ENCODE measurements around the gene BRINP2. TPM values are rescaled to one million over a fixed set of nuclear protein-coding genes. Genes with fewer than 3 reads are reported as not detected.

BRINP2 gene
- total RNA-seq, 1 experiment from 2014 or later: not detected

- intact Hi-C loops (cut with micrococcal nuclease): no loop called here
- ChIA-PET CTCF (interaction anchor here (0.6 to 1.3 kb wide), 6 partner anchors 9 to 478 kb away, joined by 3 to 4 read pairs (median 4); no protein-coding TSS in a partner anchor), POLR2A (no interaction called here)
- H3K27me3 Mint-ChIP-seq (ENCODE audit: insufficient read depth, unreplicated experiment): no peaks in the 10 kb centered on the region
- TF ChIP-seq, protein P1, sequence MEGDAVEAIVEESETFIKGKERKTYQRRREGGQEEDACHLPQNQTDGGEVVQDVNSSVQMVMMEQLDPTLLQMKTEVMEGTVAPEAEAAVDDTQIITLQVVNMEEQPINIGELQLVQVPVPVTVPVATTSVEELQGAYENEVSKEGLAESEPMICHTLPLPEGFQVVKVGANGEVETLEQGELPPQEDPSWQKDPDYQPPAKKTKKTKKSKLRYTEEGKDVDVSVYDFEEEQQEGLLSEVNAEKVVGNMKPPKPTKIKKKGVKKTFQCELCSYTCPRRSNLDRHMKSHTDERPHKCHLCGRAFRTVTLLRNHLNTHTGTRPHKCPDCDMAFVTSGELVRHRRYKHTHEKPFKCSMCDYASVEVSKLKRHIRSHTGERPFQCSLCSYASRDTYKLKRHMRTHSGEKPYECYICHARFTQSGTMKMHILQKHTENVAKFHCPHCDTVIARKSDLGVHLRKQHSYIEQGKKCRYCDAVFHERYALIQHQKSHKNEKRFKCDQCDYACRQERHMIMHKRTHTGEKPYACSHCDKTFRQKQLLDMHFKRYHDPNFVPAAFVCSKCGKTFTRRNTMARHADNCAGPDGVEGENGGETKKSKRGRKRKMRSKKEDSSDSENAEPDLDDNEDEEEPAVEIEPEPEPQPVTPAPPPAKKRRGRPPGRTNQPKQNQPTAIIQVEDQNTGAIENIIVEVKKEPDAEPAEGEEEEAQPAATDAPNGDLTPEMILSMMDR (IDR thresholded peaks at IDR 0.05; ENCODE audit: unreplicated experiment): no peak
- peaks cover 32% of the 10 kb centered on the region for H3K4me1 Mint-ChIP-seq (ENCODE audit: insufficient read depth, unreplicated experiment)
- no peak for DNase-seq (ENCODE audit: unreplicated experiment)
- no peak overlapping the region for H3K27ac Mint-ChIP-seq (ENCODE audit: low read depth, unreplicated experiment)
- no TSS peak for BruUV-seq (replicated peaks)
- H3K9me3 Mint-ChIP-seq (ENCODE audit: unreplicated experiment): no peaks in the 10 kb centered on the region
- no peak overlapping the region for H3K4me3 Mint-ChIP-seq (ENCODE audit: unreplicated experiment)
- no peaks in the 10 kb centered on the region for H3K36me3 Mint-ChIP-seq (ENCODE audit: insufficient read depth, unreplicated experiment)
Measured at GRCh38 chr1:177302357-177303044, 131.7 kb downstream of the BRINP2 start.

GRCh38 chr1:177305040-177306018 lies 134.6 kb downstream of the BRINP2 start:
- no TSS peak for BruUV-seq (replicated peaks)
- Mint-ChIP-seq H3K36me3 (ENCODE audit: insufficient read depth, unreplicated experiment) (no peaks in the 10 kb centered on the region), H3K4me3 (ENCODE audit: unreplicated experiment) (no peak overlapping the region), H3K9me3 (ENCODE audit: unreplicated experiment) (no peaks in the 10 kb centered on the region), H3K27me3 (ENCODE audit: insufficient read depth, unreplicated experiment) (no peaks in the 10 kb centered on the region), H3K4me1 (ENCODE audit: insufficient read depth, unreplicated experiment) (peaks cover 42% of the 10 kb centered on the region), H3K27ac (ENCODE audit: low read depth, unreplicated experiment) (peak overlapping the region; percentile 34)
- ChIA-PET CTCF (interaction anchor here (0.5 to 1.5 kb wide), 10 partner anchors 19 to 497 kb away, joined by 3 to 5 read pairs (median 3); no protein-coding TSS in a partner anchor), POLR2A (interaction anchor here (0.6 kb wide), 1 partner anchor 689 kb away, joined by 3 read pairs; no protein-coding TSS in a partner anchor)
- intact Hi-C loops (cut with micrococcal nuclease): no loop called here
- TF ChIP-seq, protein P1 (IDR thresholded peaks at IDR 0.05; ENCODE audit: unreplicated experiment): no peak
- peak; percentile 31 for DNase-seq (ENCODE audit: unreplicated experiment)

DNA sequence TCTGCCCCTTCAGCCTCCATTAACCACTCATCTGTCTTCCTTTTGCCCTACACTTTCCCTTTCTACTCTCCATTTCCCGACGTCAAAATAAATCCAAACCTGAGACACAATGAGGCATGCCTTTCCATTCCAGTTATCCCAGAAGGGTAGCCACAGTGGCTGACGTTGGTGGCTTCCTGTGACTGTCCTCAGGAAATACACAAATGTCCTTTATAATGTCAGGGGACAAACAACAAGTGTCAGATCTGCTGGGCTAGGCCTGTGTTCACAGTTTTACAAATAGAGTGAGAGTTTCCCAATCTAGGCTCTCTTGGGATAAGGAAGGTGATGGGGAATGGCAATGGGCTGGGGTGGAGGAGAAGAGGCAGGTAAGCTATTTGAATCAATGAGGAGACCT lies 135.3 kb downstream of the BRINP2 start:
- Mint-ChIP-seq H3K36me3 (ENCODE audit: insufficient read depth, unreplicated experiment) (no peaks in the 10 kb centered on the region), H3K27ac (ENCODE audit: low read depth, unreplicated experiment) (peak overlapping the region; percentile 34), H3K4me3 (ENCODE audit: unreplicated experiment) (no peak overlapping the region), H3K9me3 (ENCODE audit: unreplicated experiment) (no peaks in the 10 kb centered on the region), H3K4me1 (ENCODE audit: insufficient read depth, unreplicated experiment) (peaks cover 42% of the 10 kb centered on the region), H3K27me3 (ENCODE audit: insufficient read depth, unreplicated experiment) (no peaks in the 10 kb centered on the region)
- ChIA-PET CTCF (interaction anchor here (0.5 to 1.5 kb wide), 6 partner anchors 20 to 498 kb away, joined by 3 to 5 read pairs (median 3); no protein-coding TSS in a partner anchor), POLR2A (interaction anchor here (0.6 kb wide), 1 partner anchor 689 kb away, joined by 3 read pairs; no protein-coding TSS in a partner anchor)
- intact Hi-C loops (cut with micrococcal nuclease): no loop called here
- BruUV-seq (replicated peaks): no TSS peak
- no peak for DNase-seq (ENCODE audit: unreplicated experiment)
- TF ChIP-seq, protein P1 (IDR thresholded peaks at IDR 0.05; ENCODE audit: unreplicated experiment): no peak

- Mint-ChIP-seq H3K9me3 (ENCODE audit: unreplicated experiment) (no peaks in the 10 kb centered on the region), H3K36me3 (ENCODE audit: insufficient read depth, unreplicated experiment) (no peaks in the 10 kb centered on the region), H3K27me3 (ENCODE audit: insufficient read depth, unreplicated experiment) (no peaks in the 10 kb centered on the region), H3K4me1 (ENCODE audit: insufficient read depth, unreplicated experiment) (peaks cover 42% of the 10 kb centered on the region), H3K27ac (ENCODE audit: low read depth, unreplicated experiment) (peak overlapping the region; percentile 11), H3K4me3 (ENCODE audit: unreplicated experiment) (no peak overlapping the region)
- POLR2A ChIA-PET: interaction anchor here (0.7 kb wide), 1 partner anchor 318 kb away, joined by 3 read pairs; no protein-coding TSS in a partner anchor
- no TSS peak for BruUV-seq (replicated peaks)
- intact Hi-C loops (cut with micrococcal nuclease): no loop called here
- CTCF ChIA-PET: no interaction called here
- TF ChIP-seq, protein P1 (IDR thresholded peaks at IDR 0.05; ENCODE audit: unreplicated experiment): no peak
- DNase-seq (ENCODE audit: unreplicated experiment): no peak
Measured at GRCh38 chr1:177306981-177307380, 136.2 kb downstream of the BRINP2 start.

All from MCF 10A (cell line).